Measurements from ENCODE around the gene EPB41L2.

The EPB41L2 gene

GRCh38 chr6:130908958-130909357 is 154.1 kb downstream of the EPB41L2 start:
- no peak for TF ChIP-seq CTCF (IDR thresholded peaks at IDR 0.05; ENCODE audit: insufficient read depth, low read length, poor library complexity, severe bottlenecking)
- no peak overlapping the region for H3K4me3 ChIP-seq (replicated peaks; ENCODE audit: low read depth, low read length)
- DNase-seq (ENCODE audit: extremely low read depth, insufficient read length), result no peak

GRCh38 chr6:130908188-130908587 is 154.9 kb downstream of the EPB41L2 start:
- TF ChIP-seq CTCF (IDR thresholded peaks at IDR 0.05; ENCODE audit: insufficient read depth, low read length, poor library complexity, severe bottlenecking), result no peak
- no peak overlapping the region for H3K4me3 ChIP-seq (replicated peaks; ENCODE audit: low read depth, low read length)
- no peaks in the 10 kb centered on the region for H3K27me3 ChIP-seq (replicated peaks; ENCODE audit: control insufficient read depth, insufficient read depth, low read length)
- no peak for DNase-seq (ENCODE audit: extremely low read depth, insufficient read length)
- H3K36me3 ChIP-seq (ENCODE audit: control insufficient read depth, insufficient read depth, low read length), result no peaks in the 10 kb centered on the region

More at GRCh38 chr6:130908958-130909357, 154.1 kb downstream of the EPB41L2 start:
- Histone ChIP-seq H3K36me3 (ENCODE audit: control insufficient read depth, insufficient read depth, low read length) (no peaks in the 10 kb centered on the region), H3K27me3 (replicated peaks; ENCODE audit: control insufficient read depth, insufficient read depth, low read length) (no peaks in the 10 kb centered on the region)

GRCh38 chr6:130907687-130908086 is 155.4 kb downstream of the EPB41L2 start:
- Histone ChIP-seq H3K4me3 (replicated peaks; ENCODE audit: low read depth, low read length) (no peak overlapping the region), H3K36me3 (ENCODE audit: control insufficient read depth, insufficient read depth, low read length) (no peaks in the 10 kb centered on the region), H3K27me3 (replicated peaks; ENCODE audit: control insufficient read depth, insufficient read depth, low read length) (no peaks in the 10 kb centered on the region)
- DNase-seq (ENCODE audit: extremely low read depth, insufficient read length), result no peak
- TF ChIP-seq CTCF (IDR thresholded peaks at IDR 0.05; ENCODE audit: insufficient read depth, low read length, poor library complexity, severe bottlenecking), result no peak

- DNase-seq (ENCODE audit: extremely low read depth, insufficient read length), result no peak
- H3K27me3 ChIP-seq (replicated peaks; ENCODE audit: control insufficient read depth, insufficient read depth, low read length), result no peaks in the 10 kb centered on the region
- no peaks in the 10 kb centered on the region for H3K36me3 ChIP-seq (ENCODE audit: control insufficient read depth, insufficient read depth, low read length)
- no peak overlapping the region for H3K4me3 ChIP-seq (replicated peaks; ENCODE audit: low read depth, low read length)
- TF ChIP-seq CTCF (IDR thresholded peaks at IDR 0.05; ENCODE audit: insufficient read depth, low read length, poor library complexity, severe bottlenecking), result no peak
Measured at GRCh38 chr6:130906736-130907381, 156.2 kb downstream of the EPB41L2 start.

- DNase-seq (ENCODE audit: extremely low read depth, insufficient read length), result no peak
- Histone ChIP-seq H3K36me3 (ENCODE audit: control insufficient read depth, insufficient read depth, low read length) (peaks cover 1% of the 10 kb centered on the region; the same call in 1 of the 2 replicates), H3K27me3 (replicated peaks; ENCODE audit: control insufficient read depth, insufficient read depth, low read length) (no peaks in the 10 kb centered on the region), H3K4me3 (replicated peaks; ENCODE audit: low read depth, low read length) (no peak overlapping the region)
- no peak for TF ChIP-seq CTCF (IDR thresholded peaks at IDR 0.05; ENCODE audit: insufficient read depth, low read length, poor library complexity, severe bottlenecking)
Measured at GRCh38 chr6:130903602-130904001, 159.4 kb downstream of the EPB41L2 start.

- DNase-seq (ENCODE audit: extremely low read depth, insufficient read length), result no peak
- no peak overlapping the region for H3K4me3 ChIP-seq (replicated peaks; ENCODE audit: low read depth, low read length)
- H3K36me3 ChIP-seq (ENCODE audit: control insufficient read depth, insufficient read depth, low read length), result peaks cover 1% of the 10 kb centered on the region; the same call in 1 of the 2 replicates
- no peak for TF ChIP-seq CTCF (IDR thresholded peaks at IDR 0.05; ENCODE audit: insufficient read depth, low read length, poor library complexity, severe bottlenecking)
- H3K27me3 ChIP-seq (replicated peaks; ENCODE audit: control insufficient read depth, insufficient read depth, low read length), result no peaks in the 10 kb centered on the region
Measured at GRCh38 chr6:130903007-130903406, 160.0 kb downstream of the EPB41L2 start.

All from GM06990 (cell line).